Endothelial cell of umbilical vein (primary cell): ENCODE data around the gene ANTXRL. TPM values are rescaled to one million over a fixed set of nuclear protein-coding genes. Genes with fewer than 3 reads are reported as not detected.
A peak's percentile ranks its signal among the peaks of the same experiment; 100 is the strongest.
"Not testable (repeated sequence)": the region's sequence is repeated elsewhere in the genome, so short reads cannot be mapped to it uniquely, and the experiment has no call there.

ENCODE experiments used
- BruUV-seq: library from RNA; stranded (reverse); fragments of 400-500 nt; replicated peaks from 2 replicates; lab custom pipeline; 2021; lab: Mats Ljungman, UMichigan
- CTCF ChIA-PET: fragments of 300-600, 350-600 bp; sonication (Branson Sonifier 250); formaldehyde crosslinking; loops from one replicate; lab custom pipeline; 2021; ENCODE audit warnings: antibody characterized with exemption, inconsistent platforms; lab: Charles Lee
- POLR2A ChIA-PET: fragments of 300-600, 350-600 bp; sonication (Branson Sonifier 250); formaldehyde crosslinking; loops from one replicate; lab custom pipeline; 2021; ENCODE audit warnings: antibody characterized with exemption, inconsistent platforms; lab: Charles Lee
- DNase-seq: peaks from one replicate; pipeline ENCODE4 v3.0.0-alpha.2; 2011; ENCODE audit warnings: low read depth, low spot score
- FAIRE-seq: peaks from 2 replicates; lab custom pipeline; 2011; peaks lifted over from hg19 to GRCh38; lab: Jason Lieb, UNC
- H2AFZ ChIP-seq: 2 replicates; pipeline ENCODE4 v1.6.0; 2012; ENCODE audit warnings: low read depth, low read length, control low read depth, inconsistent platforms
- H3K27ac ChIP-seq: 2 replicates; pipeline ENCODE4 v1.5.1; 2011; ENCODE audit warnings: low read depth, mild to moderate bottlenecking, control low read depth, low read length, moderate library complexity; ENCODE audit not compliant: insufficient read depth
- H3K27me3 ChIP-seq, 2 experiments: 2 replicates each; pipeline versions ENCODE4 v1.6.0 to v1.6.1; 2011; ENCODE audit warnings: low read length in 2 of 2, mixed read lengths in 1 of 2; ENCODE audit not compliant: control insufficient read depth in 2 of 2, insufficient read depth in 2 of 2
- H3K36me3 ChIP-seq, 2 experiments: 2 replicates in 1 of 2; 3 replicates in 1 of 2; pipeline ENCODE4 v1.5.1; 2011; ENCODE audit warnings: low read length in 2 of 2, mild to moderate bottlenecking in 1 of 2, moderate library complexity in 1 of 2; ENCODE audit not compliant: control insufficient read depth in 2 of 2, insufficient read depth in 2 of 2; ENCODE audit errors: extremely low read depth in 1 of 2
- H3K4me1 ChIP-seq: 3 replicates; pipeline ENCODE4 v1.5.1; 2011; ENCODE audit warnings: mild to moderate bottlenecking, low read length; ENCODE audit not compliant: control insufficient read depth, insufficient read depth; ENCODE audit errors: extremely low read depth
- H3K4me2 ChIP-seq: 2 replicates; pipeline ENCODE4 v1.6.1; 2011; ENCODE audit warnings: low read length, control low read depth, mixed read lengths; ENCODE audit not compliant: insufficient read depth
- H3K4me3 ChIP-seq, 3 experiments: fragments of 200-600 bp in 1 of 3; sonication (generic), shearing (Covaris generic) in 1 of 3; replicated peaks in 1 of 3; 2 replicates each; pipeline ENCODE4 v1.5.1; 2011 to 2016; ENCODE audit warnings: control low read depth in 3 of 3, low read length in 3 of 3, mild to moderate bottlenecking in 2 of 3, inconsistent platforms in 1 of 3, low read depth in 1 of 3, moderate library complexity in 1 of 3; ENCODE audit not compliant: insufficient read depth in 1 of 3
- H3K79me2 ChIP-seq: 2 replicates; pipeline ENCODE4 v1.6.0; 2012; ENCODE audit warnings: low read length, inconsistent platforms; ENCODE audit not compliant: control insufficient read depth, insufficient read depth
- H3K9ac ChIP-seq: replicated peaks from 2 replicates; pipeline ENCODE3; 2011; ENCODE audit warnings: low read length, control low read depth; ENCODE audit not compliant: insufficient read depth; ENCODE audit errors: extremely low read depth
- H3K9me1 ChIP-seq: replicated peaks from 3 replicates; pipeline ENCODE4 v1.6.0; 2011; ENCODE audit warnings: mild to moderate bottlenecking, low read length; ENCODE audit not compliant: control insufficient read depth, insufficient read depth; ENCODE audit errors: extremely low read depth
- H3K9me3 ChIP-seq: replicated peaks from 2 replicates; pipeline ENCODE4 v1.5.1; 2012; ENCODE audit warnings: low read length, inconsistent platforms; ENCODE audit not compliant: control insufficient read depth, insufficient read depth
- H4K20me1 ChIP-seq: replicated peaks from 2 replicates; pipeline ENCODE3; 2011; ENCODE audit warnings: mild to moderate bottlenecking, low read length; ENCODE audit not compliant: control insufficient read depth, insufficient read depth; ENCODE audit errors: extremely low read depth
- CTCF ChIP-seq, 2 donors: IDR thresholded peaks; 1 replicate in 1 of 2; 2 replicates in 1 of 2; pipeline ENCODE4 v1.5.1; 2011; ENCODE audit warnings: low read length in 2 of 2, mild to moderate bottlenecking in 2 of 2, moderate library complexity in 2 of 2, control low read depth in 1 of 2, inconsistent platforms in 1 of 2, low read depth in 1 of 2; ENCODE audit not compliant: insufficient read depth in 1 of 2; ENCODE audit errors: extremely low read depth in 1 of 2
- EZH2 ChIP-seq: IDR thresholded peaks from 2 replicates; pipeline ENCODE4 v1.6.1; 2012; ENCODE audit warnings: borderline replicate concordance, low read depth, mild to moderate bottlenecking, moderate library complexity, low read length, inconsistent platforms; ENCODE audit not compliant: severe bottlenecking
- MAX ChIP-seq: IDR thresholded peaks from 2 replicates; pipeline ENCODE4 v1.6.1; 2011; ENCODE audit not compliant: insufficient read depth, insufficient read length
- dilution Hi-C: fragments of 300-500 bp; cut with MboI; formaldehyde crosslinking; loops from one replicate; pipeline ENCODE4 v1.15.0; 2019; ENCODE audit warnings: low sequenced_read_pairs; ENCODE audit not compliant: extremely low pct_ligation_motif_present
- intact Hi-C: fragments of 100-400 bp; cut with micrococcal nuclease; formaldehyde crosslinking; loops from one replicate; pipeline ENCODE4 v1.10.0; 2022
- polyA plus RNA-seq, 4 experiments: library from polyadenylated mRNA; depleted of rRNA in 3 of 4; stranded (reverse) in 3 of 4; unstranded in 1 of 4; fragments of >200 nt; gene quantifications; 2 replicates each; pipeline versions ENCODE4 v1.2.1 to v1.2.3, GENCODE V29; 2011 to 2012; ENCODE audit warnings: missing spikeins in 1 of 4
- total RNA-seq: library from RNA; stranded (reverse); gene quantifications from 2 replicates; pipeline ENCODE4 v1.2.3, GENCODE V29; 2021

The ANTXRL gene
- total and polyA plus RNA-seq, 2 donors (not counting 3 experiments of a cell fraction or from before 2014, with no cell fraction given), result not detected

DNA sequence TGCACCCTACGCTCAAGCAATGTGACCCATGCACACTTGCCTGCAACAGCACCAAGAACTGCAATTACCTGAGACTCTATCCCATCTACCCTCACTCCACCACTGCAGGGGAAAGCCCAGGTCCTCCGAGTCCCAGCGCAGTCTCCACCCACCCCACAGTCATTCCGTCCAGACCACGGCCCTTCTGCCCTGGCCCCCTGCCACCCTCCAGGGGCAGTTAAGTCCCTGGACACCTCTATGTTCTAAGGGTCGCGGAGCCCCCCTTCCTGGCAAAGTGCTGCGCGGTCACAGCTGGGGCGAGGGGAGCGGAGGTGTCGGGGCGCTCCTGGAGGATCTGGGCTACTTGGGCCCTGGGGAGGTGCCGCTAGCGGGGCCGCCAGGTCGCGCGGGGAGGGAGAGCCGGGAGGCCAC lies 4.4 kb upstream of the ANTXRL start:
- H4K20me1 ChIP-seq, H3K36me3 ChIP-seq, H3K79me2 ChIP-seq, H3K4me1 ChIP-seq, BruUV-seq, intact Hi-C loops, H3K27me3 ChIP-seq, H3K9me1 ChIP-seq, FAIRE-seq, H3K9ac ChIP-seq, DNase-seq, H3K27ac ChIP-seq, H3K9me3 ChIP-seq, dilution Hi-C loops: not testable (repeated sequence)
- H2AFZ ChIP-seq, result peak overlapping the region; percentile 48
- POLR2A ChIA-PET, result interaction anchor here (0.6 kb wide), 1 partner anchor 176 kb away, joined by 4 read pairs; no protein-coding TSS in a partner anchor
- peak overlapping the region; percentile 29 for H3K4me2 ChIP-seq
- CTCF ChIA-PET, result interaction anchor here (1.3 to 1.5 kb wide), 2 partner anchors 176 to 1097 kb away, joined by 10 read pairs; no protein-coding TSS in a partner anchor
- H3K4me3 ChIP-seq, result peak overlapping the region in 1 of 3 experiments; percentile 39

- Histone ChIP-seq H4K20me1 (no peaks in the 10 kb centered on the region), H2AFZ (peak overlapping the region; percentile 48), H3K9me3 (no peaks in the 10 kb centered on the region), H3K9me1 (no peaks in the 10 kb centered on the region), H3K27ac (no peak overlapping the region), H3K36me3 (no peaks in the 10 kb centered on the region), H3K4me3 (peak overlapping the region in 1 of 3 experiments; percentile 39), H3K79me2 (no peaks in the 10 kb centered on the region), H3K4me1 (peaks cover 4% of the 10 kb centered on the region), H3K4me2 (peak overlapping the region; percentile 29), H3K9ac (no peak overlapping the region), H3K27me3 (peaks cover 9% of the 10 kb centered on the region in 2 experiments)
- CTCF ChIA-PET, result interaction anchor here (1.3 to 1.5 kb wide), 2 partner anchors 176 to 1097 kb away, joined by 10 read pairs; no protein-coding TSS in a partner anchor
- POLR2A ChIA-PET, result interaction anchor here (0.6 kb wide), 1 partner anchor 177 kb away, joined by 4 read pairs; no protein-coding TSS in a partner anchor
- intact Hi-C loops (no loop called here), dilution Hi-C loops (no loop called here)
- FAIRE-seq (no peak), DNase-seq (peak; percentile 36)
- BruUV-seq, result no TSS peak
- no peak for TF ChIP-seq CTCF (IDR thresholded peaks at IDR 0.05; ENCODE audit: extremely low read depth in 1 of 2, insufficient read depth in 1 of 2, low read depth in 1 of 2, low read length in 2 of 2)
- no peak for TF ChIP-seq MAX
- no peak for TF ChIP-seq EZH2
These were observed 3.8 kb upstream of the ANTXRL start for GRCh38 chr10:46282842-46283574.
